ENCODE results near the gene KIF13A. TPM values are rescaled to one million over a fixed set of nuclear protein-coding genes. Genes with fewer than 3 reads are reported as not detected.

The KIF13A gene
- total and polyA plus RNA-seq, 9 of the 15 experiments (the other 6 are each of a cell fraction or from before 2014, with no cell fraction given), result 3.6 to 44.3 (median 29.7) TPM

DNA sequence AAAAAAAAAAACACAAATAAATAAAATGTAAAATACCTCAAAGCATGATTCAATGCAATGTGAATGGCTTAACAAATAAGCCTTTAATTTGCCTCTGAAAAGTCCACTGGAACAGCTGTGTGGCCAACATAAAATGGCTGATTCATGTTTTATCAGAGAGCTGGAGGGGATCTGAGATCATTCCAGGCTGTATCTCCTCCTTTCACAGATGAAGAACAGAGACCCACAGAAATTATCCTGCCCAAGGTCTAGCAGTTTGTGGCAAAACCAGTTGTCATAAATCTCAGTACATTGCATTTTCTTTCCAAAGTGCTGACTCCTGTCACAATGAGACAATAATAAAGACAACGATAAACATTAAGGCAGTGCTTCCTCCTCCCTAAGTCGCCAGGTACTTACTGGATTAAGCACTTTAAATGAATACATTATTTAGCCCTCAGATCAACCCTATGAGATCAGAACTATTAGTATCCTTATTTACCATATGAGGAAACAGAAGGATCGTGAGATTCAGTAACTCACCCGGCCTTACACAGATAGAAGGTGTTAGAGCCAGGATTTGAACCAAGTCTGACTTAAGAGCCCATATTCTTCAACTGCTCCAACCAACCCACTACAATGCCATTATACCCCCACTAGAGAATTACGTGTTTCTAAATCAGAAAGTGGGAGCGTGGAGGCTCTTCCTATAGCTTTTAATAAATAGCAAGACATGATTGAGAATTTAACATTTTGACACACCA is 118.3 kb downstream of the KIF13A start (continued):
- TF ChIP-seq ZNF668 (CRISPR knock-in tag; IDR thresholded peaks at IDR 0.05), result no peak
- TF ChIP-seq, protein P1, sequence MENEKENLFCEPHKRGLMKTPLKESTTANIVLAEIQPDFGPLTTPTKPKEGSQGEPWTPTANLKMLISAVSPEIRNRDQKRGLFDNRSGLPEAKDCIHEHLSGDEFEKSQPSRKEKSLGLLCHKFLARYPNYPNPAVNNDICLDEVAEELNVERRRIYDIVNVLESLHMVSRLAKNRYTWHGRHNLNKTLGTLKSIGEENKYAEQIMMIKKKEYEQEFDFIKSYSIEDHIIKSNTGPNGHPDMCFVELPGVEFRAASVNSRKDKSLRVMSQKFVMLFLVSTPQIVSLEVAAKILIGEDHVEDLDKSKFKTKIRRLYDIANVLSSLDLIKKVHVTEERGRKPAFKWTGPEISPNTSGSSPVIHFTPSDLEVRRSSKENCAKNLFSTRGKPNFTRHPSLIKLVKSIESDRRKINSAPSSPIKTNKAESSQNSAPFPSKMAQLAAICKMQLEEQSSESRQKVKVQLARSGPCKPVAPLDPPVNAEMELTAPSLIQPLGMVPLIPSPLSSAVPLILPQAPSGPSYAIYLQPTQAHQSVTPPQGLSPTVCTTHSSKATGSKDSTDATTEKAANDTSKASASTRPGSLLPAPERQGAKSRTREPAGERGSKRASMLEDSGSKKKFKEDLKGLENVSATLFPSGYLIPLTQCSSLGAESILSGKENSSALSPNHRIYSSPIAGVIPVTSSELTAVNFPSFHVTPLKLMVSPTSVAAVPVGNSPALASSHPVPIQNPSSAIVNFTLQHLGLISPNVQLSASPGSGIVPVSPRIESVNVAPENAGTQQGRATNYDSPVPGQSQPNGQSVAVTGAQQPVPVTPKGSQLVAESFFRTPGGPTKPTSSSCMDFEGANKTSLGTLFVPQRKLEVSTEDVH (IDR thresholded peaks at IDR 0.05; ENCODE audit: low read depth, partially characterized antibody), result no peak
- TF ChIP-seq CBFA2T2 (conservative IDR thresholded peaks at IDR 0.05), result peak; percentile 58
- TF ChIP-seq RCOR1 (IDR thresholded peaks at IDR 0.05; ENCODE audit: borderline replicate concordance in 1 of 2, low read depth in 2 of 2, low read length in 2 of 2), result peak in 1 of 2 experiments; percentile 85; a peak in 2 of 4 replicates
- TF ChIP-seq ERF (CRISPR knock-in tag; IDR thresholded peaks at IDR 0.05), result no peak
- peak; percentile 75 to 81 for TF ChIP-seq KDM1A (IDR thresholded peaks at IDR 0.05)
- 0 out of 2 replicates have a peak, but pooled peaks have one; percentile 65 for TF ChIP-seq ZNF384 (IDR thresholded peaks at IDR 0.05; ENCODE audit: low read depth, low read length)
- TF ChIP-seq C11orf30 (IDR thresholded peaks at IDR 0.05; ENCODE audit: low read depth), result peak; percentile 84
- TF ChIP-seq TEAD4 (IDR thresholded peaks at IDR 0.05; ENCODE audit: low read length), result peak; percentile 74; the same call in 1 of the 2 replicates
- TF ChIP-seq TEAD4 (CRISPR knock-in tag; IDR thresholded peaks at IDR 0.05; ENCODE audit: borderline replicate concordance), result no peak
- peak; percentile 22; the same call in 1 of the 2 replicates for TF ChIP-seq NCOR1 (IDR thresholded peaks at IDR 0.05)
- peak; percentile 84 for TF ChIP-seq MEIS2 (IDR thresholded peaks at IDR 0.05; ENCODE audit: partially characterized antibody)
- TF ChIP-seq ZNF263 (CRISPR knock-in tag; IDR thresholded peaks at IDR 0.05; ENCODE audit: borderline replicate concordance), result no peak
- TF ChIP-seq HLTF (IDR thresholded peaks at IDR 0.05), result no peak
- TF ChIP-seq JUND (IDR thresholded peaks at IDR 0.05; ENCODE audit: borderline replicate concordance, low read depth, low read length), result peak; percentile 79
- peak; percentile 53; the same call in 1 of the 3 replicates for TF ChIP-seq JUND (tag; IDR thresholded peaks at IDR 0.05; ENCODE audit: borderline replicate concordance, low read depth, low read length)
- no peak for TF ChIP-seq HEY1 (CRISPR knock-in tag; IDR thresholded peaks at IDR 0.05; ENCODE audit: borderline replicate concordance)
- TF ChIP-seq HIVEP1 (CRISPR knock-in tag; IDR thresholded peaks at IDR 0.05), result no peak
